Dermis blood vessel endothelial cell (primary cell): ENCODE data around the gene DPEP3. TPM values are rescaled to one million over a fixed set of nuclear protein-coding genes. Genes with fewer than 3 reads are reported as not detected.
A peak's percentile ranks its signal among the peaks of the same experiment; 100 is the strongest.
"Not testable (repeated sequence)": the region's sequence is repeated elsewhere in the genome, so short reads cannot be mapped to it uniquely, and the experiment has no call there.

Experiments used
- DNase-seq: peaks from one replicate; pipeline ENCODE4 v3.0.0; 2010
- total RNA-seq: library from RNA; depleted of rRNA; stranded (reverse); fragments of >200 nt; gene quantifications from 2 replicates; pipeline ENCODE4 v1.2.3, GENCODE V29; 2014

The DPEP3 gene
- total RNA-seq, 1 donor from 2014 or later: not detected

DNA sequence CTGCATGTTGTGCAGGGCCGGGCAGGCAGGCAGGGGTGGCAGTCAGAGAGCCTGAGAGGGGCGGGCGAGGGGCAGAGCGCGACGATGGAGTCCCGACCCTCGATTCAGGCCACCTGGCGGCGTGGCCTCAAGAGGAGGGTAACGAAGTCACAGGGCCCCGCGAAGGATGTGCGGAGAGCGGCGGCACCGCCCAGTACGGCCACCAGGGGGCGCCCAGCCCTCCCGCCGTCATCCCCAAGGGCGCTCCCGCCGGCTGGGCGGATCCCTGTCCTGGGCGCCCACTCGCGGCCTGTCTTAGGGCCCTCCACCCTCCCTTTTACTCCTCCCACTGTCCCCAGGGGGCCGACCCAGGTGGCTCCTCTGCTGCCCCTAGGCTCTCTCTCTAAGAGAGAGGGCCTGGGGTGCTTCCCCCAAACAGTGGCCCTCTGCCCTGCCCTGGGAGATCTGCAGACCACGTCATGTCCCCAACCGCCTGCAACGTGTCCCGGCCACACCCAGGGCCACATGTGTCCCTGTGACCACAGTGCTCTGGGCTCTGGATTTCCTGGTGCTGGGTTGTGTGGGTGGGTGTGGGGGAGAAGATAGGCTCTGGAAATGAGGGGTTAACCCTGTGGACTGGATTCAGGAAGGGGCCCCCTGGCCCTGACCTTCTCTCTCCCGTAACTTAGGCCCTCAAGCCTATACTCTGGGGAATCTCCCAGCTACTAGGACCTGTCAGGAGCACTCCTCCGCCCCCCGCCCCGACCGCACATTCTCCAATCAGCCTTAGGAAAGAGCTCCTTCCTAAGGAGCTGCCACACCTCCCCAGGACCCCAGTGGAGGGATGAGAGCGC is 13.1 kb upstream of the DPEP3 start:
- DNase-seq: peak; percentile 84

DNA sequence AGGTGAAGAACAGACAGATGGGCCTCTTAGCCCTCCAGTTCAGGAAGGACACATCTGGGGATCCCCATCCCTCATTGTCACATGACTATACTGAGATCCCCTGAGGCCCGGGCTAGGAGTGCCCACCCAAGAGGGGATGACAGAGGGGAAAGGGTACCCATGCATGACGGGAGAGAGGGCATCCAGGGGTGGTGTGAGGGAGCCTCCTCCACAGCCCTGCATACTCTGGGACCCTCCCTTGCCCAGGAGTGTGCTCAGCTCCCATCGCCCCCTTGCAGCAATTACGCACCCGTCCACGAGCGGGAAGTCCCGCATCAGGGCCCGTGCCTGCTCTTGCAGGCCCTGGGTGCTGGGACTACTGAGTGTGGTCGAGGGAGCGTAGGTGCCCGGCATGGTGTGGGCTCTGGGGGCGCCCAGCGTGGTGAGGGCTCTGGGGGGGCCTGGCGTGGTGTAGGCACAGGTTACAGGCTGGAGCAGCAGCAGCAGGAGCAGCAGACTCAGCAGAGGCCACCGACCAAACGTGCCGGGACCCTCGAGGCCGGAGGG is 12.4 kb upstream of the DPEP3 start:
- DNase-seq: no peak

DNA sequence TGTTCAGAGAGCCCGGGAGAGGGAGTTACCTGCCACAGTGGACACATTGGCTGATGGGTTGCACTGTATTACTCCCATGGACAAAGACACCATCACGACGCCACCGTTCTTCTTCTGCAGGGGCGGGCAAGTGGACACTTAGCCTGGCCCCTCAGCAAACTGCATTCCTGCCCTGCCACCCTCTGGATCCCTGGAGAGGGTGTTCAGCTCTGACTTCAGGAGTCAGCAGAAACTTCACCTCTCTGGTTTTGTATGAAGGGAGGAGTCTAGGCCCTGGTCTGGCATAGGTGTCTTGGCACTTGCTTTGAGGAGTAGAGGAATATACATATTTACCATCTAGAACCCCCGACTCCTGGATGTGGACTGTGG is 9.7 kb upstream of the DPEP3 start:
- no peak for DNase-seq

DNA sequence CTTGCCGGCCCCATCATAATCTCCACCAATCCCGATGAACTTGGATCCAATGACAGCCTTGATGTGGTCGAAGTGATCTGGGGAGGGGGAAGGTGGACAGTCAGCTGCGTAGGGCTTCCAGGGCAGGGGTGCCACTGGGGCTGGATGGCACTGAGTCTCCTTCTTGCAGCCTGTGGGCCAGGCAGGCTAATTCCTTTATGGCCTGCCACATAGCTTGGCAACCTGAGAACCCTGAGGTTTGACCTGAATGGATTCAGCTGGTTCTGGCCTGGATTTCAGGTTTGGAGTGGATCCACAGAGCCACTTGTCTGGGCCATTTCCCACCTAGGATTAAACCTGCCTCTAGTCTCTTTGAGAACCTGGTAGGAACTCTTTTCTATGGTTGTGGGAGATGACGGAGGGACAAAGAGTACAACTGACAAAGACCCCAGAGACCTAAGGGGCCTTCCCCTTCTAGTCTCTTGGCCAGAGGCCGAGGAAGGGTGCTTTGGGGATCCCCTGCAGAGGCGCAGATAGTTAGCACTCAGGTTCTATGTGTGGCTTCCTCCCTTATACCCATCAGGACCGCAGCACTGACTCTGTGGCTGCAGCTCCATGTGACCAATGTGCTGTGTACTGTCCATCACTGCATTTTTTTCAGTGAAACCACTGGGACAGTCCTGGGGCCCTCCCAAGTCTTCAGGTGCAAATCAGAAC is 9.2 kb upstream of the DPEP3 start:
- no peak for DNase-seq

DNA sequence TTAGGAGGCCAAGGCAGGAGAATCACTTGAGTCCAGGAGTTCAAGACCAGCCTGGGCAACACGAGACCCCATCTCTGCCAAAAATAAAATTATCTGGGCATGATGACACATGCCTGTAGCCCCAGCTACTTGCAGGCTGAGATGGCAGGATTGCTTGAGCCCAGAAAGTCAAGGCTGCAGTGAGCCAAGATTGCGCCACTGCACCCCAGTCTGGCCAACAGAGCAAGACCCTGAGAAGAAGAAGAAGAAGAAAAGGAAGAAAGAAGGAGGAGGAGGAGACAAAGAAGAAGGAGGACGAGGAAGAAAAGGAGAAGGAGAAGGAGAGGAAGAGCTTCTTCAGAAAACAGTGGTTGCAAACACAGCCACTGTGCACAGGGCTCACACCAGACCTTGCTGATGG is 8.4 kb upstream of the DPEP3 start:
- no peak for DNase-seq

DNA sequence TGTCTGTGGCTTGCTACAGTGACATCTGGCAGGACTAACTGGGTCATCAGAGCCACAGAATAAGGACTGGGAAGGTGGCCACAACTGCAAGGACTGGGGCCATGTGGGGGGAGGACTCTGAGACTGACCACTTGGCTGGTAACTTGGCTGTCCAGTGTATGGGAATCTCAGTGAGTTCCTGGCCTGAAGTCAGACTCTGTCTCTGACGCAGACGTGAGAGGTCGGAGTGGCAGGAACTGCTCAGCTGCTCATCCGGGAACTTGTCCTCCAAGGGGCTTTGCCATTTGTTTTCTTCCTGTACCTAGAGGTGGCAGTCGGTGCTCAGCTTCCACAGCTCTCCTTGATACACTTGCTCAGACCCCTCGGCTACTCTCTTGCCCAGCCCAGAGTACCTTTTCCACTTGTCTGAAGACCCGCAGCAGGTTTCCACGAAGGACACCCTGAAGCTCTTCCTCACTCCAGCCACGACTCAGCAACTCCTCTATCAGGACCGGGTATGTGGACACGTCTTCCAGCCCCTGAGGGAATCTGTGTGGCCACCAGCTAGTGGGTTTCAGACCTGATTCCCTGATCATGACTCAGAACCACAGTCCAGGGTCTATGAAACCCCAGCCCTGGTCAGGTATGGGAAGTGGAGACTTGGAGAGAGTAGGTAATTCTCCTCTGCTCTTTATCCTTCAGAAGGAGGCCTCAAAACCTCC is 7.3 kb upstream of the DPEP3 start:
- DNase-seq: peak; percentile 61

DNA sequence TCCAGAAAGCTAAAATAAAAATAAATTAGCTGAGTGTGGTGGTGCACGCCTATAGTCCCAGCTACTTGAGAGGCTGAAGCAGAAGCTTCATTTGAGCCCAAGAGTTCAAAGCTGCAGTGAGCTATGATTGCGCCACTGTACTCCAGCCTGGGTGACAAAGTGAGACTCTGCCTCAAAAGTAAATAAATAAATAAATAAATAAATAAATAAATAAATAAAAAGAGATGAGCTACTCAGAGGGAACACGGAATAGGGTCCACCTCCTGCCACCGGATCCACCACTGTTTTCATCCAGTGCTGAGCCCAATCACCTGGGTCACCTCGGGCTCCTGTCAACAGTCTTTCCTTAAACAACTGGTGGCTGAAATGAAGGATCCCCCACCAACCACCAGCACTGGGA is 6.7 kb upstream of the DPEP3 start:
- DNase-seq: no peak

DNA sequence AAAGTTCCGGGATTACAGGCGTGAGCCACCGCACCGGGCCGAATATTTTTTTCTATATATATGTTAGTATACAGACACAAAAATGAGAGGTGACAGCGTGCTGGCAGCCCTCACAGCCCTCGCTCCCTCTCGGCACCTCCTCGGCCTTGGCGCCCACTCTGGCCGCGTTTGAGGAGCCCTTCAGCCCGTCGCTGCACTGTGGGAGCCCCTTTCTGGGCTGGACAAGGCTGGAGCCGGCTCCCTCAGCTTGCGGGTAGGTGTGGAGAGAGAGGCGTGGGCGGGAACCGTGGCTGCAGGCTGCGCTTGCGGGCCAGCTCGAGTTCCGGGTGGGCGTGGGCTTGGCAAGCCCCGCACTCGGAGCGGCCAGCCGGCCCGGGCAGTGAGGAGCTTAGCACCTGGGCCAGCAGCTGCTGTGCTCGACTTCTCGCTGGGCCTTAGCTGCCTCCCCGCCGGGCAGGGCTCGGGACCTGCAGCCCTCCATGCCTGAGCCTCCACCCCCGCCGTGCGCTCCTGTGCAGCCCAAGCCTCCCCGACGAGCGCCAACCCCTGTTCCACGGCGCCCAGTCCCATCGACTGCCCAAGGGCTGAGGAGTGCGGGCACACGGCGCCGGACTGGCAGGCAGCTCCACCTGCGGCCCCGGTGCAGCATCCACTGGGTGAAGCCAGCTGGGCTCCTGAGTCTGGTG is 1.9 kb upstream of the DPEP3 start:
- no peak for DNase-seq

DNA sequence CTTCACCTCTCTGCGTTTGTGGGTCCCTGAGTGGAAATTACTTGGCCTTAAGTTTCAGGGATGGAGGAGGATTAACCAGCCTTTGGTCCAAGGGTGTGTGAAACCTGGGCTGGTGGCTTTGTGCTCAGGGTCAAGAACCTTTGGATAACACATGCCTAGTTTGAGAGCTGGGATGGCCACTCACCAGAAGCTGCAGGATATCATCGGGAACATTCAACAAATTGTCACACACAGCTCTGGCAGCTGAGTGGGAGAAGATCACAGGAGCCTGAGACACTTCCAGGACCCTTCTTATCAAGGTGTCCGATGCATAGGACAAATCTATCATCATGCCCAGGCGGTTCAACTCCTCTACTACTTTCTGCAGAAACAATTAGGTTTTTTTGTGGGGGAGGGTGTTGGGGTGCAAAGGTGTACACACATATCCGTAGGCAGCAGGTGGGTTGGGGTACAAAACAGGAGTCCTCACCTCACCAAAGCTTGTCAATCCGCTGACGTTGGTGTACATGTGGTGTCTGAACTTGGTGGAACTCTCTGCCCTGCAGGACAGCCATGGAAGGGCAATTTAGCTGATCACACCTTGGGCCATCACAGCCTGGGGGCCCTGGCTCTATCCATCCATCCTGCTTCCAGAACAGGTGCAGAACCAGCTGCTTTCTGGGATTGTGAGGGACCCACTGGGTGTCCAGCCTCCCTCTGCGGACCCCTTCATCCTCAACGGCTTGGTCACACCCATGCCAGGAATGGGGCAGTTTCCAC is 2.7 kb downstream of the DPEP3 start:
- no peak for DNase-seq

DNA sequence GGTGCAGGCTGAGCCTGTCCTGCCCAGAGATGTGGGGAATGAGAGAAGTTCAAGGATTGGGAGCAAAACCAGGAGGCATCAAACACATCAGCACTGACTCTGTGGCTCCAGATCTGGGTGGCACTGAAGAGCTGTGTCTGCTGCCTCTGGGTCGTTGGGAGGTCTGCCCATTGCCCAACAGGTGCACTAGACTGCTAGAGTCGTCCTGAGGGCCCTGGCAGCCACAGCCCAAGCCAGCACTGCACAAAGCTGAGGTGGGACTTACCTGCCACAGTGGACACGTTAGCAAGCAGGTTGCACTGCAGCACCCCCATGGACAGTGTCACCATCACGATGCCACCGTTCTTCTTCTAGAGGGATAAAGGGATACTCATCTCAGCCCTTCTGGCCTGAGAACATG is 3.3 kb downstream of the DPEP3 start:
- DNase-seq: no peak

DNA sequence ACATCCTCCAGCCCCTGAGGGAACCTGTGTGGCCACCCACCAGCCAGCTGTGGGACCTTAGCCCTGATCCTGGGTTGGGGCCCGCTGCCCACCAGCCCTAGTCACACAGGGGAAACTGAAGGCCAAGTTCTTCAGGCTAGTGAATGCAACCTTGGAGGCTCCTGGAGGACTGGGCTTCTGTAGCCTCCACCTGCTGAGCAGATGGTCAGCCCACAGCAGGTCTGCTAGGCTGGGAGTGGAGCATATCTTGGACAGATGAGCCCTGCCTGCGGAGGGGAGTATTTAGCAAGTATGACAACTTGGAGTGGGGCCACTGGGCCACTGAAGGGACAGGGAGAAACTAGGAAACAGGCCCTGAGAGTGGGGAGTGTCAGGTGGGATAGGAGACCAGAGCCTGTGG is 4.1 kb downstream of the DPEP3 start:
- no peak for DNase-seq

DNA sequence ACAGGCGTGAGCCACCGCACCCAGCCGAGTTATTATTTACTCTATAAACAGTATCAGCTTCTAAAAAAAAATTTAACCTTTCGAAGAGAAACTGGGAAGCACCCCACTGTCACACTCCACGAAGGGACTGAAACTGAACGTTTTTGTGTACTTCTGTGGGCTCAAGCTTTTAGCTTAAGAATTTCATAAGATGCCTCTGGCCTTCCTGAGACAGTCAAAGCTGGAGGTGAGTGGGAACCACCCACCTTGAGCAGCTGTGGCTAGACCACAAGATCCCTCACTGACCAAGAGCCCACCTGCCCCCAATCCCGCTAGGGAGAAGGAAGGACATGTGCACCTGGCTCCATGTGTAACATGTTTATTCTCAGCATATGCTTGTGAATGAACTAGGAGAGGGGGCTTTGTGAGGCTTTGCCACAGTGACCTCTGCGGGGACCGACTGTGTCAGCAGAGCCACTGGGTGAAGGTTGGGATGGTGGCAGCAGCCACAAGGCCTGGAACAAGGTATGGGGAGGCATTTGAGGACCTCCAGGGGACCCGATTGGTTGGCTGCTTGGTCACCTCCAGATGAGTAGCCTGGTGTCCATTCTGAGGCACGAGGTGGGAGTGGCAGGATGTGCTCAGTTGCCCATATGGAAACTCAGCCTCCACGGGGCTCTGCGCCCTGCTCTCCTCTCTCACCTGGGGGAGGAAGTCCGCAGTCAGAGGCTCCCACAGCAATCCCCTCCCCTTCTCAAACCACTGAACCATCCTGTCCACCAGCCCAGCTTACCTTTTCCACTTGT is 4.8 kb downstream of the DPEP3 start:
- no peak for DNase-seq

DNA sequence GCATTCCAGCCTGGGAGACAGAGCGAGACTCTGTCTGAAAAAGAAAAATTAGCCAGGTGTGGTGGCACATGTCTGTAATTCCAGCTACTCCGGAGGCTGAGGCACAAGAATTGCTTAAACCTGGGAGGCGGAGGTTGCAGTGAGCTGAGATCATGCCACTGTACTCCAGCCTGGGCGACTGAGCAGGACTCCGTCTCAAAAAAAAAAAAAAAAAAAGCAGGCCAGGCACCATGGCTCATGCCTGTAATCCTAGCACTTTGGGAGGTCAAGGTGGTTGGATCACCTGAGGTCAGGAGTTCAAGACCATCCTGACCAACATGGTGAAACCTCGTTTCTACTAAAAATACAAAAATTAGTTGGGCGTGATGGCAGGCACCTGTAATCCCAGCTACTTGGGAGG is 8.0 kb downstream of the DPEP3 start:
- DNase-seq: not testable (repeated sequence)

DNA sequence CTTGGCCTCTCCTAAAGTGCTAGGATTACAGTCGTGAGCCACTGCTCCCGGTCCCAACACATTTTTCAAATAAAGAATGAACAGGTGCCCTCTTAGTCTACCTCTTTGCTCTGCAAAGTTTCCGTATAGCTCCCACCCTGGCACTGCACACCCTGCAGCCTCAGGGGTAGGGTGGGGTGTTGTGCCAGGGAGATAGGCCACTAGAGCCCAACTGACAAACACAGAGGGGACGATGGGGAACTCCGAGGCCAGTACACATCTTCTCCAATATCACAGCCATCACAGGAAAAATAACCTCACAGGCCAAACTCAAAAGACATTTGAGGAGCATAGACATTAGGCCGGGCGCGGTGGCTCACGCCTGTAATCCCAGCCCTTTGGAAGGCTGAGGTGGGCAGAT is 9.2 kb downstream of the DPEP3 start:
- no peak for DNase-seq

DNA sequence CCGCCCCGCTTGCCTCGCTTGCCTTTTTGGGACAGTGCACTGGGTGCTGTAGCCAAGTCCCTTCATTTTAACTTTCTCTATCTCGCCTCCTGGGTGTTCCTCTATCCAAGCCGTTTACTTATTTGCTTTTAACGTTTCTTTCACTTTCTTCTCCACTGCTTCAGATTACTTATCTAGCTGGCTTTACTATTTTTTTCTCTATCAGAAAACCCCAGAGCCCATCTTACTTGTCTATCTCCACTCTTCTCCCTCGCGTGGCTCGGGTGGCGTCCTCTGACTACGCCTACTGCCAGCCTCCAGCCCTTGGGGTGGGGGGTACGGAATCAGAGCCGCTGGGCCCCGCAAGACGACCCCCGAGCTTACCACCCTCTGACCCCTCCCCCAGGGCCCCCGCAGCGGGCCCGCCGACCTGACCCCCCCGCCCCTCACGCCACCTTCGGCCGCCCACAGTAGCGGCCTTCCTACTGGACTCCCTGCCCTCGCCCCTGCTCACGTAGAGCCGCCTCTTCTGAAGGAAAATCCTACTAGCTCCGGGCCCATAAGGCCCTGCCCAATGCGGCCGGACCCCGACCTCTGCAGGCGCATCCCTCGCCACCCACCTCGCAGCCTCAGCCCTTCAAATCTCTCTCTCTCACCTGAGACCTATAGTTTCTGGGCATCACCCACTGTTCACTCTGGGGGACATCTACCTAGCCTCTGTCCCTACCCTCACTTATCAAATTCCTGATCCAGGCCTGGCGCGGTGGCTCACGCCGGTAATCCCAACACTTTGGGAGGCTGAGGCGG is 10.9 kb downstream of the DPEP3 start:
- no peak for DNase-seq

DNA sequence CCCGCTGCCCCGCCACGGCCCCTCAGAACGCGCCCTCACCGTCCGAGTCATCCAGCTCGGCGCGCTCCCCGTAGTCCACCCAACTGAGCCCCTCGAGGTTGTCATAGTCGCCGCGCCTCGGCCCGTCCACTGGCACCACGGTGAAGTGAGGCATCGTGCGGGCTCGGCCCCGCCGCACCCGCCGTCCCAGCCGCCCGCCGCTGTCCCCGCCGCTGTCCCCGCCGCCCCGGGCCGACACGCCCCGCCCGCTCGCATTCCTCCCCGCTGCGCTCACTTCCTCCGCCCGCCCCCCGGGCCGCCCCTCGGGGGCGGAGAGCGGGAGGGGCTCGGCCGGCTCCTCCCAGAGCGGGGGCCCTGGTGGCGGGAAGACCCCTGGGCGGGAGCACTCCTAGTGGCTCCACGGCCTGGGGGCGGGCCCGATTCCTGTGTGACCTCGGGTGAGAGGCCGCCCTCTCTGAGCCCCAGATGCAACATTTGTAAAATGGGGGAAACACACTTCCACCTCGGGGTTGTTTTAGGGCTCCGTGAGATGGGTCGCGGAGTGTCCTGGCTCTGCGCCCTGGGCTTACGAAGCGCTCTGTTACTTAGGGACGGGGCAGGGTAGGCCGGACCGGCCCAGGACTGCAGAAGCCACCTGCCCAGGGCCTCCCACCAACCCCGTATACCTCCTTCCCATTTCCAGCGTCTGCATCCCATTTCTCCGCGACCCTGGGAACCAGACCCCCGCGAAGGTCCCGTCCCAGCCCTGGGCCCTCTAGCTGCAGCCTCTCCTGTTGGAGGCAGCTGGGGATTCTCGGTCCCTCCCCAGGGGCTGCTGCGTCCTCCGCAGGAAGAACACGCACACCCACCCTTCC is 11.7 kb downstream of the DPEP3 start, which contains the start of gene SLC12A4:
Gene SLC12A4, minus strand, starts transcription at position 238 of the 854 bp plus-strand sequence. Its CDS starts 84 bp downstream, at position 154.
- peak; percentile 83 for DNase-seq

DNA sequence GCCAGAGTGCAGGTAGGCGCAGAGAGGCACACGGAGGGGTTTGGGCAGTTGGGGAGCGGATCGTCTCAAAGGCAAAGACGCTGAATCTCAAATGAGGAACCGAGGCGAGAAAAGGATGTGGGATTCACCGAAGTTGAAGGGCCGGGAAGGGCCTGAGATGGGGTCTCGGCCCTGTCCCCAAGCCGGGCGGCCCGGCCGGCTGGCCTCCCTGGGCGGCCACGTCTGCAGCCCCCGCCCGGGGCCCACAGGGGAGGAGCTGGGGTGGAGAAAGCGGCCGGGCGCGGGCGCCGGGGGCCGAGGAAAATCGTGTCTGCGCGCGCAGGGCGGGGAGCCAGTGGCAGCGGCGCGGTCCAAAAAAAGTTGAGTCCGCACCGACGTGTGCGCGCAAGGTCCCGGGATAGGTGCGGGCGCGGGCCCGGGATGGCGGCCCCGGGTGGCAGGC is 12.3 kb downstream of the DPEP3 start:
- peak; percentile 48 for DNase-seq

DNA sequence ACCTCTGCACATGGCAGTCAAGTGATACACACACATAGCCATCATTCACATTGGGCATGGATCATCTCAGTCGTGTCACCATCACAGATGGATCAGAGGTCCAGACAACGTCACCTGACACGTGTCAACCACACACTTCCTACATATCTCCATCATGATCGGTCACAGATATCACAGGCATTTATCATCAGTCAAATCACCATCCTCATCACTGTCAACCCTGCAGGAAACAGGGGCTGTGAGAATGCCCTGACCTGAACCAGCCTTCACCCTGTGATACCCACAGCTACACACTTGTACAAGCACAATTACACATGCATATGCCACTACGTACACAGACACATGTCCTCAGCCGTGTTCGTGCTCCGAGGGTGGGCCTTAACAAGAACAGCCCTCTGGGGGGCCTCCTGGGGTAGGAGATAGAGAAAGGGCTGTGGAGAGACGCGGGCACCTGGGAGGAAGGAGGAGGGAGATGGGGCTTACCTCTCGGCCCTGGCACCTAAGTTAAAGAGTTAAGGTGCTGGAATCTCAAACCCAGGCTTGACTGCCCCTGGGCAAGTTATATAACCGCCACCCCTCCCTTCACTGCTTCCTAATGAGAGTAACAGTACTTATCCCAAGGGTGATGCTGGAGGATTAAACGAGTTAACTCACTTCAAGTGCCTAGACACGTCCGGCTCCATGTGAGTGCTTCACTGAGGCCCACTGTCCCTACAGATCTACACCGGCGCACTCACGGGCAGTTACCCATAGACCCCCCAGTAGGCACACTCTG is 12.9 kb downstream of the DPEP3 start:
- DNase-seq: peak; percentile 49
